ENCODE data around the gene NR2C2. TPM values are rescaled to one million over a fixed set of nuclear protein-coding genes. Genes with fewer than 3 reads are reported as not detected.

The NR2C2 gene
- total RNA-seq, 1 experiment from 2014 or later: 20.1 TPM

DNA sequence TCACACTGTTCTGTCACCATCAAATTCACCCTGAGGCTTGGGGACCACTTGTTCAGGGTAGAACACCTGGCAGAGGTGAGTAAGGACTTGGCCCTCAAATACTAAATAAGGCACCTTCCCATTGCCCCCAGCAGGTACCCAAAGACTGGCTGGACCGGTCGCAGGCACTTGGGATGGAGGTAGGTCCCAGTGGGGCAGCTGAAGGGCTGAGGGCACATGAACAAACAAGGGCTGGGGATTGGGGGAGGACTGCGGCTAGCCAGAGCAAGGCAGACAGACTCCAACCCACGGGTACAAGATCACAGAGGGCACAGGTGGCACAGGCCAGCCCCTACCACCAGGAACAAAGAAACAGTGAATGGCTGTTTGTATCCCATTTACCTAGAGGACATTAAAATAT is 115.9 kb downstream of the NR2C2 start:
- DNase-seq (ENCODE audit: low read depth): no peak

DNA sequence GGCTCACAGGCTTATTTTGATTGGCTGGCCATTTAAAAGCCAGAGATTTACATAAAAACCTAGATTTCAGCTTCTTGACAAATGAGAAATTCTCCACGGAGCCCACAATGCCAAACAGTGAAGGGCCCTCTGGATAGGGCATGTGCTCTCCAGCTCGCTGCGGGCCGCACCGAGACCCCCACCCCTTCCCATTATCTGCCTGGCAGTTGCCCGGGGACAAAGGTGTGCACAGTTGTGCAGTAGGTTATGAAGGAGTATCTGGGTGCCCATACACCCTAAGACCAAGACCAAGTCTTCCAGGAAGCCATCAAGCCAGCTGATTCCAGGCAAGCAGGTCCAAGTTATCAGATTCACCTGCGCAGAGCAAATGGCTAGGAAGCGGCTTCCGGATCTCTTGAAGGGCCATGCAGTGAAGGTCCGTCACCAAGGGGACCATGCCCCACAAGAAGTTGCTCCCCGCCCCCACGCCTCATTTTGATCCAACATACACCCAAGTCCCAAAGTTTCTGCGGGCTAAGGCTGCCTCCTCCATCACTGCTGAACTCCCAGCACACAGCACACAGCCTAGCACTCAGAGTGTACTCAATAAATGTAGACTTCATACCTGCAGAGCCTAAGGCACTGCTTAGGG is 116.4 kb downstream of the NR2C2 start:
- no peak for DNase-seq (ENCODE audit: low read depth)

DNA sequence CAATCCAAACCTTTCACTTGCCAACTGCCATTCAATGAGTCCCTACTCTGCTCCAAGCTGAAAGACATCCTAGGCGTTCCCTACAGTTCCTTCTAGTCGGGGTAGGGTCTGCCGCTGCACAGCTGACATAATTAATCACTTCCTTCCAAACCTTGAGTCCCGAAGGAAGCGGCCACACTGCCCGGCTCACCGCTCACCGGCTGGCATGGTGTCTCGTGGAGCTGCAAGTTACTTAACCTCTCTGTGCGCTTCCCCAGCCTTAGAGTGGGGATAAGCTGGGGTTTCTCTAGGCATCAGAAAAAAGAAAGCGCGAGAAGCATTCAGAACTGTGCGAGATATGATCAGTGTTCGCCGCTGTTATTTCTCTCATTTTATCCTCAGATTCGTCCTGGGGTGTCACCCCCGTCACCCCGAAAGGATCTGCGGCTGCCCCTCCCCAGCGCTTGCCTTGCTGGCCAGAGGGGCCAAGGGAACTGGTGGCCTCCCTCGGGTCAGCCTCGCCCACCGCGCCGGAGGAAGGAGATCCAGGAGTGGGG is 117.0 kb downstream of the NR2C2 start:
- peak; percentile 36 for DNase-seq (ENCODE audit: low read depth)

DNA sequence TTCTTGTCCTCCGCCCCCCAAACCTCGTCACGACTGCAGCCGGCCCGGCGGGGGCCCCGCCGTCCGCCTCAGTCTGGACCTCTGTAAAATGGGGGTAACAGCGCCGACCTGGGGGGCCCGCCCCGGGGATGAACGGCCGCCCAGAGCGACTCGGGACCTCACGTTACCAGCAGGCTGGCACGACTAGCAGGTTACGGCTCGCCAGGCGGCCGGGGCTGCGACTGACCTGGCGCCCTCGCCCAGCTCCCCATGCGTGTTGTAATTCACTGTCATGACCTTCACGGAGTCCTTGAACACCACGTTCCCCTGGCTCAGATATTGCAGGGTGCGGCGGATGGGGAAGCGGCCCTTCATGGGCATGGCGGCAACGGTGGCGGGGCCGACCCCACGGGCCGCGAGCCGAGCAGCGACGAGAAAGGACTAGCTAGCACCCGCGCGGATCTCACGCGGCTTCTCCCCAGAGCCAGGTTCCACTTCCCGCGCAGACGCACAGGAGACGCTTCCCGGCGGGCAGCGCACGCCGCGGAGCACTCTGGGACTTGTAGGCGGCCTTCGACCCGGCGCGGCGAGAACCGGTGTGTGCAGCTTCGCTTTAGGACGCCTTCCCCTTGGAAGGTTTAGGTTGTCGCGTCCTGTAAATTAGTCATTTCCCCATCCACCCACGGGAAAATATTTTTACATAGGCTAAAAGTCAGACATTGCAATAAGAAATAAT is 117.6 kb downstream of the NR2C2 start, which contains the start of gene MRPS25:
MRPS25 (minus strand) TSS at position 481 of the 715 bp plus-strand sequence; CDS start at position 360, 121 bp downstream.
- DNase-seq (ENCODE audit: low read depth): peak; percentile 89

DNA sequence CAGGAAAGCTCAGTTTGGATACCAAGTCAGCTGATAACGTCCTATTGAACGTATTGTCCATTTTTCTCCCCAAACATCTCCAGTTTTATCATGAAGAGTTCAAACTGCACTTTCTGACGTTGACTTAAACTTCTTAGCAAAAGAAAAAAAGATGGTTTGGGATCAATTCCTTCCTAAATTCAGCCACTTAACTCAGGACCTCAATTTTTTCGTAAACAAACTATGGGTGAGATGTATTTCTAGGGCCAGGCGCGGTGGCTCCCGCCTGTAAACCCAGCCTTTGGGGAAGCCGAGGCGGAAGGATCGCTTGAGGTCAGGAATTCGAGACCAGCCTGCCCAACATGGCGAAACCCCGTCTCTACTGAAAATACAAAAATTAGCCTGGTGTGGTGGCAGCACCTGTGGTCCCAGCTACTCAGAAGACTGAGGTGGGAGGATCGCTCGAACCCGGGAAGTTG is 118.2 kb downstream of the NR2C2 start:
- DNase-seq (ENCODE audit: low read depth): no peak

DNA sequence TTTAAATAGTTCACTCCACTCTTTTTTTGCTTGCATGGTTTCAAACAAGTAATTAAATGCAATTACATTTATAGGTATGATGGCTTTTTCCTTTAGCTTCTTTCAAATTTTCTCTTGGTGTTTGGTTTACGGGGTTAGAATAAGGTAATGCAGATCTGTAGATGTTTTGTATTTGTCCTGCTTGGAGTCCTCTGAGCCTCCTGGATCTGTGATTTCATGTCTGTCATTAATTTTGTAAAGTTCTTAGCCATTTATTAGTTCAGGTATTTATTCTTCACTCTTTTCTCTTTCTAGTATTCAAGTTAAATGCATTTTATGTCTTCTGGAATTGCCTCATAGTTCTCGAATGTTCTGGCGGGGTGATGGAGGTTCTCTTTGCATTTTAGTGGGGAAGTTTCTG is 119.1 kb downstream of the NR2C2 start:
- DNase-seq (ENCODE audit: low read depth): no peak

DNA sequence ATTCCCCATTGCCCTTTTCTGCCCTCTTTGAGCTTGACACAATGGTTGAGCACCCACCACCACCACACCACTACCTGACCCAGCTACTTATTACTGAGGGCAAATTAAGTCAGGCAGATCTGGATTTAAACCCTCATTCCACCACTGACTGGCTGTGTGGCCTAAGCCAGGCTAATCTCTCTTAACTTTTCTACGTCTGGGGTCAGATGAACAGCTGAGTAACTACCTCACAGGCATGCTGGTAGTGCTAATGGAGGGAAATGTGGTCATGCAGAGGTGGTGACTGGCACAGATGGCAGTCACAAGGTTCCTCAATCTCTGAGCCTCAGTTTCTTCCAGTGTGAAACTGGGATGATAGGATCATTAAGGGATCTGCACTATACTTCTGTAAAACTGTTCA is 122.1 kb downstream of the NR2C2 start:
- DNase-seq (ENCODE audit: low read depth): no peak

DNA sequence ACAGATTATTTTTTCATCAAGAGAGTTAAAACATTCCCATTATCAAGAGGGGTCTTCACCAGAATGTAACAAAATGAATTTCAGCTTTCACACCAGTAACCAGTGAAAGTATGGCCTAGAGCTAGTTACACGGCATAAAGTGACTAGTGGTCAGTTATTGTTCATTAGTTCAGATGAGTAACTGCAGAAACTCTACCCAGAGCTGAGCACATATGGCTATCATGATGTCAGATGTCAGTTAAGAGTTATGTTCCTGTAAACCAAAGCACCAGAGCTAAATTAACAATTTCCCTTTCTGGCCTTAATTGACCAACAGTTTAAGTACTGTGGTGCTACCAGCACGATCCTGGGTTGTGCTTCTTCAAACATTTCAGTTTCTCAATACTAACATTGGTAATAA is 124.3 kb downstream of the NR2C2 start:
- no peak for DNase-seq (ENCODE audit: low read depth)

DNA sequence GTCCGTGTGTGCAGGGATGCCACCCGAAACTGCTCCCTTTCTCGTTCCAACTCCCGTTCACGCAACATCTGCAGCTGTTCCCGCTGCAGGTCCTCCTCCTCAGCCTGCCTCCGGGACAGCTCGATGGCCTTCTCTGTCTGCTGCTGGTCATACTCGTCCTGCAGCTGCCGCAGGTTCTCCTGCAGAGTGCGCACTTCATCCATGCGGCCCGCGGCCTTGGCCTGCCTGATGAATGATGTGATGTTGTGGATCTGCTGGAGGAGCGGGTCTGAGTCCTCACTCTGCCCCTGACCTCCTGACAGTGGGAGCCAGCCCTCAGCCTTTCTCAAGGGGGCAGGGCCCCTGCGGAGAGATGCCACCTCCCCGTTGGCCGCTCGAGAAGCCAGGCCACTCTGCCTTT is 127.1 kb downstream of the NR2C2 start:
- no peak for DNase-seq (ENCODE audit: low read depth)

DNA sequence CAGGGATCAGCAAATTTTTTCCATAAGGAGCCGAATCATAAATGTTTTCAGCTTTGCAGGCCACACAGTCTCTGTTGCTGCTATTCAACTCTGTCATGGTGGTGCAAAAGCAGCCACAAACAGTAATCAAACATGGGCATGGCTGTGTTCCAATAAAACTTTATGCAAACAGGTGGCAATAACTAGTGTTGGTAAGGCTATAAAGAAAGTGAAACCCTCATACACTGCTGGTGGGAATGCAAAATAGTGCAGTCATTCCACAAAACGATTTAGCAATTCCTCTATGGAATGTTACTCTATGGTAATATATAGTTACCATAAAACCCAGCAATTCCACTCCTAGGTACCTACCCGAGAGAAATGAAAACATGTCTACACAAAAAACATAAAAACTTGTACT is 131.7 kb downstream of the NR2C2 start:
- DNase-seq (ENCODE audit: low read depth): no peak

DNA sequence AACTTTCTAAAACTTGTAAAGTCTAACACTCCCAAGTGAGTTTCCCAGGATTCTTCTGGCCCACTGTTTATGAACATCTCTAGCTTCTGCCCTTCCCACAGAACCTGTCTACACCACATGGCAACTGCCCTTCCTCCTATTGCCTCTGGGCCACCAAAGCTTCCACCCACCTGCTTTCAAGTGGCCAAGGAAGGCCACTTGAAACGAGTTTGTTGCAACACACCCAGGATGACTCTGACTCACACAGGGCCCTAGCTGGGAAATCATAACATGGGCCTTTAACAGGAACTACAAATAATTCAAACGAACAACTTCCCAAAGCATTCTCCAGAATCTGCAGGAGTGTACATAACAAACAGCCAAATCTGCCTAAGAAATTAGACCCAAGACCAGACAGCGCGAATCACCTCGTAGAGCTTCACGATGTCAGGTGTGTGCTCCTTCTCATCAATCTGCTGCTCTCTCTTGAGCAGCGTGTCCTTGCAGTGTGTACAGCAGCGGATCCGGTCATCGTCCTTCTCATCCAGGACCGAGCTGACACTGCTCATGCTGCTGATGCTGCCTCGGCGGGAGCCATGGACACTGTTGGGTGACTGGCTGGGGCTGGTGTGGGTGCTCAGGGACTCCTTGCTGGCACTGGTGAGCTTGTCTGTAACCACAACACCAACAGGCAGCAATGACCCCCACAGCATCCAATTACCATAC is 134.7 kb downstream of the NR2C2 start:
- DNase-seq (ENCODE audit: low read depth): peak; percentile 37

DNA sequence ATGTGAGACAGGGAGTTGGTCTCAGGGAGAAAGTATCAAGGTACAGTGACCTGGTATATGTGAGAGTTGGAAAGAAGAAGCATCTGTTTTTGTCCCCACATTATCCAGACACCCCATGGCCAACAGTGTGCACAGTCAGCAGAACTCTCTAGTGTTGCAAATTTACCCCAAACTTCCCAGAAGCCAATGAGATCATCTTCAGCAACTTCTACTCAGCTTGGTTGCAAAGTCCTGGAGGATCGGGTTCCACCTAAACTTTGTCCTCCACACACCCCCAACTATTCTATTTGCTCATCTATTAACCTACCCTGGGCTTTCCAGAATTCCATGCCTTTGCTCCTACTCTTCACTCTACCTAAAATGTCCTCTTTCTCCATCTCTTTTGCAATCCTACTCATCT is 135.9 kb downstream of the NR2C2 start:
- no peak for DNase-seq (ENCODE audit: low read depth)

DNA sequence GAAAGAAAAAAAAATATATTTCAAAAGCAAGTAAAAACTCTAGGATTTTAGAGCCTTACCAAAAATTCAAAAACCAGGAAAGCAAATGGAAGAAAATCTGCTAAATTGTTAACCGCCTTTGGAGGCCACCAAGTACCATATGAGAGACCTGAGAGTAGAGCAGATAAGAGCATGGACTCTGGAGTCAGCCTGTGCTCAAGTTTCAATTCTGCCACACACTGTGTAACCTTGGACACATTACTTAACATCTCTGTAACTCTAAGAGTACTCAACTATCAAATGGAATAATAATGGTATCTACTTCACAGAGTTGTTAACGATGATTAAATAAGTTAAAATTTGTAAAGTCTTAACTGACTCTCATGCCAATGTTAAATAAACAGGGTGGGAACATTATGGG is 138.9 kb downstream of the NR2C2 start:
- no peak for DNase-seq (ENCODE audit: low read depth)

DNA sequence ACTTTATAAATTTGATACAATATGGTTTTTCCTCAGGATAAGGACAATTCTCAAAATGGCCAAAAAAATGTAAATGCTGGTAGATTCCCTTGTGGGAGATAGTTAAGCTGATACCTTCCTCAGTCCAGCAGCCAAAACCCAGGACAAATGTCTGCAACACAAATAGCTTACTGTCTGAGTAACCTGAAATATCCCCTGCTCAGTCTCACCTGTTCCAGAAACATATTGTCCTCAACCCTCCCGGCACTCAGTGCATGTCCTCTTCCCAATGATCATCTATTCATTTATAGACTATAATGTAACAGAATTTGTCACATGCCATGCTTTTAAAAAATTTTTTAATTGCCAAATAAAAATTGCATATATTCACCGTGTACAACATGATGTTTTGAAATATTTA is 139.3 kb downstream of the NR2C2 start:
- no peak for DNase-seq (ENCODE audit: low read depth)

DNA sequence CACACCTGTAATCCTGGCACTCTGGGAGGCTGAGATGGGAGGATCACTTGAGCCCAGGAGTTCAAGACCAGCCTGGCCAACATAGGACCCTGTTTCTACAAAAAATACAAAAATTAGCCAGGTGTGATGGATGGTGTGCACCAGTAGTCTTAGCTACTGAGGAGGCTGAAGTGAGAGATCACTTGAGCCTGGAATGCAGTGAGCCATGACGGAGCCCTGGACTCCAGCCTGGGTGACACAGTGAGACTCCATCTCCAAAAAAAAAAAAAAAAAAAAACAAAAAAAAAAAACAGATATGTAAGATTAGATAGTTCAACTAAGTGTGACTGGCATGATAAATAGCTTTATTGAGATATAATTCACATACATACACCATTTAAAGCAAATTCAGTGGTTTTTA is 141.8 kb downstream of the NR2C2 start:
- no peak for DNase-seq (ENCODE audit: low read depth)

DNA sequence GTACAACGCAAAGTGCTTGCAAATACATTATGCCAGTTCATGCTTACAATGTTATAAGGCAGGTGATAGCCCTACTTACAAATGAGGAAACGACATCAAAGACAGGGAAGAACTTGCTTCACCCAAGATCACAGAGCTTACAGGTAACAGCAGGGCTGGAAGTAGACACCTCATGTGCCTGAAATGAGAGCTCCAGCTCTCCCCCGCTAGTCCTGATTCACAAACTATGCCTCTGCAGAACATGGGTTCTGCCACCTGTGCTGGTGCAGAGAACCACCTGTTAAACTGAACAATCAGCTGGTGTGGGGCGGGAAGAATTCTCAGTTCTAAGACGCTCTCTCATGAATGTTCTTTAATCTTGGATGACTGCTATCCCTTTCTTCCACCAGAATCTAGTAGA is 144.2 kb downstream of the NR2C2 start:
- no peak for DNase-seq (ENCODE audit: low read depth)

DNA sequence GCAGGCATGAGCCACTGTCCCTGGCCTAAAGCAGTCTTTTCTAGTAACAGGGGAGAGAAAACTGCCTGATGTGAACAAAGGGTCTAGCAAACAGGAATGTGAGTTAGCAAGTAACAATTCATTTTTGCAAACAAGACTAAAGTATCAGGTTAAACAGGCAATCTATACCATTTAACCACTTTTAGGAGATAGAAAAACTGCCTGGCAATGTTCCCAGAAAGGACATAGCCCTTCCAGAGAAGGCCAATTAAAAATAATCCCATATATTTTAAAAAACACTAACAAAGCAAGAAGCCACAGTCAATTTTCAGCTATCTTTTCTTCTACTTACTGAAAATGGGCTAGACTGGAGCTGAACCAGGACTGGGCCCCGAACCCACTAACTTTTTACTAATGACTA is 145.3 kb downstream of the NR2C2 start:
- DNase-seq (ENCODE audit: low read depth): no peak

DNA sequence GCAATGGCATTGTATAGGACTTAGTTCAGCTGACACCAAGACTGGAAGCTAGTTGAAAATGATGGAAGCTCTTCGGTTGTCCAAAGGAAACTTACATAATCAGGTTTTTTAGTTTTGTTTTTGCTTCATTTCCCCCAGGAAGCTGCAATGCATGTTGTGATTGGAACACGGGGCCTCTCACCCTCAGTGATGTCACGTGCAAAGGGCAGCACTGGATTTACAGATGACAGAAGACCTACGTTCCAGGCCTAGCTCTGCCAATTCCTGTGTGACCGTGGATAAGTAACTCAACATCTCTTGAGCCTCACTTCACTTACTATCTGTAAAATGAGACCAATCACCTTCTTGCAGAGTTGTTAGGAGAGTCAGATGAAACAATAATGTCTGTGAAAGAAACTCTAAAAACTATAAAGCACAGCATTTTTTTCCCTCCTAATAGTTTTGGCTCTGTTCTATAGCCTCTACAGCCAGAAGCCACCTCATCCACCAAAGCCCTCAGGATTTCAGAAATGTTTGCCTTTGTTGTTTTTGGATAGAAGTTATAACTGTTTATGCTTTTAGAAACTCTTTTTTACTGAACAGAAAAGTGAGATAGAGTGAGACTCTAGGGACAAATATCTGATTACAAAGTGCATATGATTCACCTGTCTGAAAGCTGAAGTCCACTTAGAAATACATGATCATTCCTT is 146.9 kb downstream of the NR2C2 start:
- no peak for DNase-seq (ENCODE audit: low read depth)

DNA sequence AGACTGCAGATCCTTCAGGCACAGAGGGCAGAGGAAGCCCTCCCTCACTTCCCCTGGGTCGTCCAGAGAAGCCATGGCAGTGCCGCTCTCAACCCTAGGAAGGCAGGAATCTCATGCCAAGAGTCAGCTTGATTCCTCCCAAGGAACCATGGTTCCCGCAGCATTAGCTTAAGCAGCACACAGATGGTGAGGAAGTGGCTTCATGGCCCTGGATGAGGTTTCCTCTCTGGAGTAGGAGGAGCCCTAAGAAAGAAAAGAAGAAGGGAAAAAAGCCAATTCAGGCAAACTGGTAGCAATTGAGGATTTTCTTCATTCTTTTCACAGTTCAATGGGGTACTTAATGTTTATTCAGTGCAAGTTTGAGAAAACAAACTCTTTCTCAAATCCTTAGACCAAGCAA is 148.7 kb downstream of the NR2C2 start:
- no peak for DNase-seq (ENCODE audit: low read depth)

DNA sequence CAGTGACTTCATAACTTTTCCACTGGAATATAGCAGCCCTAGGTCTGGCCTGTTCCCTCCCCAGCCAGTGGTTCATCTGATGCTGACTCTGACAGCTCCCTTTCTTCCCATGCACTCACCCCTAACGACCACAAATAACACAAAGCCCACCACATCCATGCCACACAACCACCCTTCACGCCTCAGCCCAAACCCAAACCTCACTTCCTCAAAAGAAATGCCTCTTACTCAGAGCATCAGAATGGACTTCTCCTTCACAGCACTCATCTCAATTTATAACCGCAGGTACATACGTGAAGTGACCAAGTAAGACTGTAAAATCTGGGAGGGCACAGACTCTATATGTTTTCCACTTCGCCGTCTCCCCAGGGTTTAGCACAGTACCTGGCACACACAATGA is 150.5 kb downstream of the NR2C2 start:
- DNase-seq (ENCODE audit: low read depth): no peak

Measured in LHCN-M2 (cell line).